ENCODE results near the gene ALDH18A1. TPM values are rescaled to one million over a fixed set of nuclear protein-coding genes. Genes with fewer than 3 reads are reported as not detected.

ALDH18A1 gene
- total RNA-seq, 1 donor from 2014 or later = 11.1 TPM

DNA sequence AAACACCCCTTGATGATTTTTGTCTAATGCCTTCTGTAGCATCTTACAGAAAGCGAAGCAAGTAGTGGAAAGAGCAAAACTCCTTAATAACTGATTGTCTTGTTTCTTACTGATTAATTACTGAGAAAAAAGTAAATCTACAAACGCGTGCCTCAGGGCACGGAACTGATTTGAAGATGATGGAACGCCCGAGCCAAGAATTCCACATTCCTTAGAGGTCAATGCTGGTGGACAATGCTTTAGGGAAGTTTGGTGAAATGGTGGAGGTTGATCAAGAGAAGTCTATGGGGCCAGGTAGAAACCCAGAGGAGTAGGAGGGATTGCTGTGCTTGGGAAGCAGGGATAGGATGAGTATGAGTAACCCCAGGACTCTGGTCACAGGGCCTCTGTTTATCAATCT is 90.4 kb downstream of the ALDH18A1 start:
- no peak for DNase-seq
- Histone ChIP-seq H3K9me3 (replicated peaks) (no peaks in the 10 kb centered on the region), H3K36me3 (no peaks in the 10 kb centered on the region), H3K27me3 (ENCODE audit: low read depth) (no peaks in the 10 kb centered on the region), H3K4me3 (no peak overlapping the region), H3K4me1 (peaks cover 9% of the 10 kb centered on the region), H3K27ac (replicated peaks) (no peak overlapping the region)
- no peak for TF ChIP-seq CTCF (IDR thresholded peaks at IDR 0.05; ENCODE audit: borderline replicate concordance)
- intact Hi-C loops (cut with micrococcal nuclease) = no loop called here

DNA sequence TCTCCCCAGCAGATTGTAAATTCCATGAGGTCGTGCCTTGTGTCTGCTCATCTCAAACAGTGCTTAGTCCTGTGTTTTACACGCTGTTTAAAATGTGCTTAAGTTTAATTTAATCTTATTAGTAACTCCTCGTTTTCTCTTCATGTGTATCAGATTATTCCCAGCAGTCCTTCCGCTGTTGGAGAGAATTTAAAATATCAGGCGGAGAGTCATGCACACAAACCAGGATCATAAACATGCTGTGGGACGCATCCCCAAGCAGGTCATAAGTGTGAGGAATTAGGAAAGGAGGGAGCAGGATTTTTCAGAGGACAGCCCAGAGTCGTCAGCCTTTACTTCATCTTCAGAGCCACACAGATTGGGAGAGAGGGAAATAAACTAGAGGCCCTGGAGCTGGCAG is 91.2 kb downstream of the ALDH18A1 start:
- DNase-seq = no peak
- H3K27me3 ChIP-seq (ENCODE audit: low read depth) = no peaks in the 10 kb centered on the region
- no peaks in the 10 kb centered on the region for H3K36me3 ChIP-seq
- H3K27ac ChIP-seq (replicated peaks) = no peak overlapping the region
- peaks cover 16% of the 10 kb centered on the region for H3K4me1 ChIP-seq
- TF ChIP-seq CTCF (IDR thresholded peaks at IDR 0.05; ENCODE audit: borderline replicate concordance) = no peak
- intact Hi-C loops (cut with micrococcal nuclease) = no loop called here
- H3K9me3 ChIP-seq (replicated peaks) = no peaks in the 10 kb centered on the region
- H3K4me3 ChIP-seq = no peak overlapping the region

DNA sequence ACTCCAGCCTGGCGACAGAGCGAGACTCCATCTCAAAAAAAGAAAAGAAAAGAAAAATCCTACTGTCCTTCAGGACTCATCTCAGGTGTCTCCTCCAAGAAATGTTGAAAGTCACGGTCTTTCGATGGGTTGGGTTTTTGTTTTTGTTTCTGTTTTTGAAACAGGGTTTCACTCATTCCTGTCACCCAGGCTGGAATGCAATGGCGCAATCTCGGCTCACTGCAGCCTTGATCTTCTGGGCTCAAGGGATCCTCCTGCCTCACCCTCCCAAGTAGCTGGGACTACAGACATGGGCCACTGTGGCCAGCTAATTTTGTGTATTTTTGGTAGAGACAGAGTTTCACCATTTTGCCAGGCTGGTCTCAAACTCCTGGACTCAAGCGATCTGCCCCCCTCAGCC is 92.2 kb downstream of the ALDH18A1 start:
- Histone ChIP-seq H3K36me3 (no peaks in the 10 kb centered on the region), H3K27ac (replicated peaks) (no peak overlapping the region), H3K27me3 (ENCODE audit: low read depth) (no peaks in the 10 kb centered on the region), H3K4me3 (no peak overlapping the region), H3K9me3 (replicated peaks) (no peaks in the 10 kb centered on the region), H3K4me1 (peaks cover 26% of the 10 kb centered on the region)
- intact Hi-C loops (cut with micrococcal nuclease) = no loop called here
- no peak for DNase-seq
- TF ChIP-seq CTCF (IDR thresholded peaks at IDR 0.05; ENCODE audit: borderline replicate concordance) = no peak

DNA sequence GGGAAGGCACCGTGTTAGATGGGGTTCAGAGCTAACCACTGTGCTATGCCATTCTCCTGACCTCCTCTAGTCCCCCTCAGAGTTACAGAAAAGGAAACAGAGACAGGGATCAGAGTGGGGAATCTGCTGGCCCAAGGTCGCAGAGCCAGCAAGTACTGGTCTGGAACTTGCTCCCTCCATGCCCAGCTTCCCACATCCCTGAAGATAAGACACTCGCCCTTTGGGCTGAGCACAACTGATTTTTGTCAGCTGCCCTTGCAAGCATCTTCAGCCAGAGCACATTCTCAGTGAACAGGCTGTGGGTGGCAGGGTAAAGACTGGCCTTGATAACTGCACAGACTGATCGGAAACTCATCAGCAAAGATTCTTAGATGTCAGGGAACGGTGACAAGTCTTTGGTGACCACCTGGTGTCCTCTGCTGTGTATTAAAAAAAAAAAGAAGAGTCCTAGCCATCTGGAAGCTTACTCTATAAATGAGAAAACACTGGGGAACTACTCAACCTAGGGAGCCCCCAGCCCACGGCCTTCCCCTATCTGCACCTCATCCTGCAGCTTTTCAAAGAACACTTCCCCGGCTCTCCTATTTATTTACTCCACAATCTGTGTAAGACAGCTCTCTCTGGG is 94.1 kb downstream of the ALDH18A1 start:
- no peak for TF ChIP-seq CTCF (IDR thresholded peaks at IDR 0.05; ENCODE audit: borderline replicate concordance)
- DNase-seq = no peak
- H3K4me3 ChIP-seq = no peak overlapping the region
- H3K27me3 ChIP-seq (ENCODE audit: low read depth) = no peaks in the 10 kb centered on the region
- peak overlapping the region; percentile 89 for H3K27ac ChIP-seq (replicated peaks)
- H3K9me3 ChIP-seq (replicated peaks) = no peaks in the 10 kb centered on the region
- intact Hi-C loops (cut with micrococcal nuclease) = no loop called here
- no peaks in the 10 kb centered on the region for H3K36me3 ChIP-seq
- peaks cover 41% of the 10 kb centered on the region for H3K4me1 ChIP-seq

- Histone ChIP-seq H3K36me3 (no peaks in the 10 kb centered on the region), H3K27ac (replicated peaks) (peak overlapping the region; percentile 89), H3K4me3 (peak overlapping the region; percentile 82), H3K9me3 (replicated peaks) (no peaks in the 10 kb centered on the region), H3K4me1 (peaks cover 47% of the 10 kb centered on the region), H3K27me3 (ENCODE audit: low read depth) (no peaks in the 10 kb centered on the region)
- DNase-seq = no peak
- intact Hi-C loops (cut with micrococcal nuclease) = no loop called here
- no peak for TF ChIP-seq CTCF (IDR thresholded peaks at IDR 0.05; ENCODE audit: borderline replicate concordance)
Measured at GRCh38 chr10:95561864-95562177, 94.7 kb downstream of the ALDH18A1 start.

All from left ventricle myocardium inferior (tissue), 1 donor.